GM12878 (cell line): Measurements from ENCODE around the gene ZNF567. TPM values are rescaled to one million over a fixed set of nuclear protein-coding genes. Genes with fewer than 3 reads are reported as not detected.

Experiments used
- ATAC-seq: fragments of 200-7000 bp; cut with Tn5 transposase; 3 replicates; pipeline ENCODE4 v1.9.1; 2020; ENCODE audit warnings: mild to moderate bottlenecking, moderate library complexity
- BruUV-seq: library from RNA; stranded (reverse); fragments of 400-500 nt; replicated peaks from 2 replicates; lab custom pipeline; 2021; lab: Mats Ljungman, UMichigan
- CTCF ChIA-PET: fragments of 300-600 bp; sonication (Branson Sonifier 250); formaldehyde crosslinking; extraction: SDS; loops from one replicate; lab custom pipeline; 2021; ENCODE audit warnings: inconsistent platforms; lab: Yijun Ruan, JAX
- POLR2A ChIA-PET: fragments of 350-600 bp; formaldehyde crosslinking; extraction: SDS; loops from one replicate; lab custom pipeline; 2021; ENCODE audit warnings: inconsistent platforms; lab: Charles Lee
- RAD21 ChIA-PET: fragments of 300-600 bp; sonication (Branson Sonifier 250); formaldehyde crosslinking; loops from one replicate; lab custom pipeline; 2023; ENCODE audit warnings: antibody characterized with exemption; ENCODE audit not compliant: unreplicated experiment; lab: Charles Lee
- SMC1A ChIA-PET: fragments of 300-600 bp; sonication (Branson Sonifier 250); formaldehyde crosslinking; loops from one replicate; lab custom pipeline; 2023; ENCODE audit not compliant: unreplicated experiment, uncharacterized antibody; lab: Charles Lee
- DNase-seq: peaks from one replicate; pipeline ENCODE4 v3.0.0-alpha.2; 2011; ENCODE audit warnings: low read depth, low spot score
- FAIRE-seq: peaks from 3 replicates; lab custom pipeline; 2011; peaks lifted over from hg19 to GRCh38; lab: Jason Lieb, UNC
- H2AFZ ChIP-seq: 2 replicates; pipeline ENCODE4 v1.6.0; 2011; ENCODE audit warnings: low read depth, low read length, control low read depth; ENCODE audit not compliant: control insufficient read depth
- H3K27ac ChIP-seq: 2 replicates; pipeline ENCODE4 v1.5.1; 2011; ENCODE audit warnings: control low read depth; ENCODE audit not compliant: control insufficient read depth, insufficient read depth
- H3K27me3 ChIP-seq, 2 experiments: replicated peaks in 1 of 2; 2 replicates each; pipeline versions ENCODE4 v1.6.0 to v1.6.1; 2011; ENCODE audit warnings: low read length in 1 of 2; ENCODE audit not compliant: control insufficient read depth in 2 of 2, insufficient read depth in 2 of 2
- H3K36me3 ChIP-seq, 2 experiments: 2 replicates each; pipeline ENCODE4 v1.5.1; 2011; ENCODE audit warnings: low read length in 1 of 2; ENCODE audit not compliant: control insufficient read depth in 2 of 2, insufficient read depth in 2 of 2
- H3K4me1 ChIP-seq: 2 replicates; pipeline ENCODE4 v1.6.1; 2011; ENCODE audit warnings: mild to moderate bottlenecking, low read length, moderate library complexity, mixed read lengths; ENCODE audit not compliant: control insufficient read depth, insufficient read depth
- H3K4me2 ChIP-seq: 2 replicates; pipeline ENCODE4 v1.6.0; 2011; ENCODE audit warnings: control low read depth; ENCODE audit not compliant: control insufficient read depth, insufficient read depth
- H3K4me3 ChIP-seq: fragments of 200-600 bp; sonication (generic); 2 replicates; pipeline ENCODE4 v1.5.1; 2016
- H3K79me2 ChIP-seq: 2 replicates; pipeline ENCODE4 v1.6.0; 2011; ENCODE audit warnings: low read length; ENCODE audit not compliant: control insufficient read depth, insufficient read depth
- H3K9ac ChIP-seq: 2 replicates; pipeline ENCODE4 v1.8.0; 2011; ENCODE audit warnings: low read length, control low read depth, mixed read lengths; ENCODE audit not compliant: control insufficient read depth, insufficient read depth
- H3K9me3 ChIP-seq: replicated peaks from 3 replicates; pipeline ENCODE4 v1.5.1; 2011; ENCODE audit warnings: mild to moderate bottlenecking, low read length; ENCODE audit not compliant: control insufficient read depth, insufficient read depth
- H4K20me1 ChIP-seq: 2 replicates; pipeline ENCODE4 v1.6.0; 2011; ENCODE audit not compliant: control insufficient read depth, insufficient read depth
- CBX5 ChIP-seq: sonication (generic); IDR thresholded peaks from 2 replicates; pipeline ENCODE4 v1.6.1; 2016; ENCODE audit warnings: low read depth, moderate library complexity, mild to moderate bottlenecking, inconsistent platforms
- POLR2AphosphoS2 ChIP-seq: IDR thresholded peaks from 2 replicates; pipeline ENCODE4 v1.6.1; 2011; ENCODE audit warnings: low read depth, mild to moderate bottlenecking, low read length, improper control_type of control experiment, moderate library complexity
- SRF ChIP-seq, 2 experiments: IDR thresholded peaks; 2 replicates each; pipeline ENCODE4 v1.6.1; 2011; ENCODE audit warnings: low read depth in 2 of 2, low read length in 2 of 2, mild to moderate bottlenecking in 1 of 2, moderate library complexity in 1 of 2
- WGBS: methylation state at CpG from one replicate; pipeline ENCODE4 v1.1.6; 2016; ENCODE audit warnings: low lambda C conversion rate; ENCODE audit not compliant: insufficient replicate concordance, insufficient coverage; ENCODE audit errors: missing lambda C conversion rate; 5-methylcytosine and 5-hydroxymethylcytosine counted together
- in situ Hi-C: fragments of 300-500 bp; cut with MboI; formaldehyde crosslinking; loops from 9 replicates; pipeline ENCODE4 v1.14.3; 2018; ENCODE audit warnings: mixed read lengths
- intact Hi-C: fragments of 100-400 bp; cut with micrococcal nuclease; formaldehyde crosslinking; loops from one replicate; pipeline ENCODE4 v1.14.2; 2022; ENCODE audit not compliant: unreplicated experiment
- polyA plus RNA-seq, 11 experiments: library from polyadenylated mRNA; depleted of rRNA in 4 of 11; unstranded in 6 of 11; stranded (reverse) in 5 of 11; fragments of >200 nt; fragmentation: Nextera tagmentation in 4 of 11; fragmentation: Illumina TruSeq in 1 of 11; extraction: Ambion mirVana in 4 of 11; extraction: Trizol in 1 of 11; gene quantifications; 1 replicate in 1 of 11; 2 replicates in 10 of 11; pipeline versions ENCODE4 v1.2.1 to v1.2.3, GENCODE V29; 2011 to 2016; ENCODE audit warnings: inconsistent platforms in 2 of 11, missing spikeins in 2 of 11, low read depth in 1 of 11
- total RNA-seq, 4 experiments: library from RNA; depleted of rRNA in 3 of 4; stranded (reverse); fragments of >200 nt in 3 of 4; fragmentation: Illumina TruSeq in 1 of 4; extraction: Trizol in 1 of 4; gene quantifications; 2 replicates each; pipeline versions ENCODE4 v1.2.1 to v1.2.3, GENCODE V29; 2013 to 2021

The ZNF567 gene
- total and polyA plus RNA-seq, 10 of the 15 experiments (the other 5 are each of a cell fraction or from before 2014, with no cell fraction given) = 4.9 to 11.9 (median 8.7) TPM

GRCh38 chr19:36686365-36687213 lies 823 bp upstream of the ZNF567 start:
- peaks cover 2 to 9% of the 10 kb centered on the region in 2 experiments; a peak in 3 of 4 replicates for H3K36me3 ChIP-seq
- no peak for TF ChIP-seq SRF (IDR thresholded peaks at IDR 0.05; ENCODE audit: low read depth in 2 of 2, low read length in 2 of 2)
- TF ChIP-seq, all 136 proteins: peak for 0
- peak overlapping the region; percentile 89 for H3K4me2 ChIP-seq
- H3K4me1 ChIP-seq = no peaks in the 10 kb centered on the region
- intact Hi-C loops = no loop called here
- H3K27ac ChIP-seq = peak overlapping the region; percentile 53
- no peak; the same call in 2 of the 3 replicates for ATAC-seq
- BruUV-seq = TSS peak; percentile 79
- peak overlapping the region; percentile 86 for H2AFZ ChIP-seq
- peak overlapping the region; percentile 68 for H3K4me3 ChIP-seq
- FAIRE-seq = no peak
- ChIA-PET RAD21 (interaction anchor here (0.6 to 1.6 kb wide), 2 partner anchors 86 to 1698 kb away, joined by 3 to 5 read pairs; partner anchors contain the start of gene ZNF850), SMC1A (interaction anchor here (0.8 to 1.0 kb wide), 2 partner anchors 81 to 87 kb away, joined by 3 read pairs; partner anchors contain the start of gene ZNF382), POLR2A (interaction anchor here (0.6 to 1.5 kb wide), 4 partner anchors 119 to 560 kb away, joined by 3 to 4 read pairs (median 3); partner anchors contain the start of genes ZNF345 and ZNF790), CTCF (no interaction called here)
- peaks cover 9% of the 10 kb centered on the region for H3K9me3 ChIP-seq
- H3K79me2 ChIP-seq = peaks cover 13% of the 10 kb centered on the region
- DNase-seq = no peak
- in situ Hi-C loops = no loop called here
- peak overlapping the region; percentile 88 for H3K9ac ChIP-seq
- H3K27me3 ChIP-seq = no peaks in the 10 kb centered on the region
- H4K20me1 ChIP-seq = no peaks in the 10 kb centered on the region
- WGBS = 17% methylated on average over 18 of the region's 20 CpGs

- BruUV-seq = no TSS peak
- Histone ChIP-seq H3K9me3 (peaks cover 15% of the 10 kb centered on the region), H3K4me2 (peak overlapping the region; percentile 43), H3K9ac (peak overlapping the region; percentile 88), H3K79me2 (peaks cover 13% of the 10 kb centered on the region), H3K4me3 (peak overlapping the region; percentile 68), H2AFZ (peak overlapping the region; percentile 86), H4K20me1 (no peaks in the 10 kb centered on the region), H3K27me3 (no peaks in the 10 kb centered on the region), H3K36me3 (peaks cover 2 to 14% of the 10 kb centered on the region in 2 experiments; a peak in 3 of 4 replicates), H3K27ac (peak overlapping the region; percentile 79), H3K4me1 (no peaks in the 10 kb centered on the region)
- in situ Hi-C loops = no loop called here
- DNase-seq (no peak), ATAC-seq (no peak), FAIRE-seq (no peak)
- 22% methylated on average over 9 of the region's 9 CpGs for WGBS
- ChIA-PET SMC1A (no interaction called here), POLR2A (interaction anchor here (1.5 kb wide), 1 partner anchor 150 kb away, joined by 4 read pairs; the partner anchor contains the start of gene ZNF790), RAD21 (no interaction called here), CTCF (no interaction called here)
- intact Hi-C loops = no loop called here
- TF ChIP-seq CBX5 (0 out of 2 replicates have a peak, but pooled peaks have one; percentile 4), POLR2AphosphoS2 (no peak)
Observed at GRCh38 chr19:36688058-36688457, 646 bp downstream of the ZNF567 start.
